DMS153 treated with DMSO at 0.1 percent for 48 hours (cell line): ENCODE data around the gene TINAG.
"Not testable (repeated sequence)": the region's sequence is repeated elsewhere in the genome, so short reads cannot be mapped to it uniquely, and the experiment has no call there.

Experiments used
- DNase-seq: peaks from one replicate; lab custom pipeline; 2025; ENCODE audit not compliant: unreplicated experiment; lab: John Stamatoyannopoulos, UW

Gene TINAG

DNA sequence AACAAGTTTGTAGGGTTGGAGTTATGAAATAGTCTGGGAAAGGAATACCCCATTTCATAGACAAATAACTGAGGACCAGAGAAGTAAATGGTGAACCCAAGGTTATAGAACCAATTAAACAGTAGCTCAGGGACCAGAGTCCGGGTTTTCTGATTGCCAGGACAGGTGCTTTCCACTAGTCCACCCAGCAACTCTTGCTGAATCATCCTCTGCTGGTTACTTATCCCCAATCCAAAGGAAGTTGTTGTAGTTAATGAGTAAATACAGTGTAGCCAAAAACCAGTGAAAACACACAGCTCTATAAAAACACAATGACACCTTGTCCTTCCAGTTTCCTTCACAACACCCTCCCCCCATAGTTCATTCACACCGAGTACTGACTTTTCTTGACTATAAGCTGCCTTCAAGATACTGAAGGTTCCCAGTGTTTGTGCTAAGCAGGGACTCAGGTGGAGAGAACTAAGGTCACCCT is 766 bp upstream of the TINAG start:
- no peak for DNase-seq

DNA sequence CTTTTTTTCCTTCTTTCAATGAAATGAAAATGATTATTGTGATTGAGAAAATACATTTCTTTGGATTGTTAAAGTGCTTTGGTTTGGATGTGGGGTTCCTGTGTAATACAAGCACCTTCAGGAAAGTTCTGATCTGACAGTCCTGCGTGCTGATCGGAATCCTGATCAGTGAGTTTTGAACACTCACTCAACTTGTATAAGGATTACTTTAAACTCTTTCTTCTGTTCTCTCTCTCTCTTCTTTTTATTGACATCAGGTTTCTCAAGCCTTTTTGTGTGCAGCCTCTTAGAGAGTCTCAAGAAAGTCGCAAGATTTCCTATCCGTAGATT is 710 bp downstream of the TINAG start:
- no peak for DNase-seq

DNA sequence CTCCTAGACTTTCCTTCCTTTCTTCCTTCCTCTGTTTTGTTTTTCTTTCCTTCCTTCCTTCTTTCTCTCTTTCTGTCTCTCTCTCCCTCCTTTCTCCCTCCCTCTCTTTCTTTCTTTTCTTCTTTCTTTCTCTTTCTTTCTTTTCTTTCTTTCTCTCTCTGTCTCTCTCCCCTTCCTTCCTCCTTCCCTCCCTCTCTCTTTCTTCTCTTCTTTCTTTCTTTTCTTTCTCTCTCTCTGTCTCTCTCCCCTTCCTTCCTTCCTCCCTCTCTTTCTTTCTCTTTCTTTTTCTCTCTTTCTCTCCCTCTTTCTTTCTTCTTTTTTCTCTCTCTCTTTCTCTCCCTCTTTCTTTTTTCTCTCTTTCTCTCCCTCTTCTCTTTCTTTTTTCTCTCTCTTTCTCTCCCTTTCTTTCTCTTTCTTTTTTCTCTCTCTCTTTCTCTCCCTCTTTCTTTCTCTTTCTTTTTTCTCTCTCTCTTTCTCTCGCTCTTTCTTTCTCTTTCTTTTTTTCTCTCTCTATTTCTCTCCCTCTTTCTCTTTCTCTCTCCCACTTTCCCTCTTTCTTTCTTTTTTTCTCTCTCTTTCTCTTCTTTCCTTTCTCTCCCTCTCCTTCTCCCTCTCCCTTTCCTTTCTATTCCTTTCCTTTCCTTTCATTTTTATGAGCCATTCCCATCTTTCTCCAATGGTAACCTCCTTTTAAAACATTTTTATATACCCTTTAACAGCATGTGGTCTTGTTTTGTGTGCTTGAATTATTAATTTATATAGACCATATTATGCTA is 2.3 kb downstream of the TINAG start:
- no peak for DNase-seq

- DNase-seq: no peak
These were observed 7.4 kb downstream of the TINAG start for GRCh38 chr6:54315656-54316055.

DNA sequence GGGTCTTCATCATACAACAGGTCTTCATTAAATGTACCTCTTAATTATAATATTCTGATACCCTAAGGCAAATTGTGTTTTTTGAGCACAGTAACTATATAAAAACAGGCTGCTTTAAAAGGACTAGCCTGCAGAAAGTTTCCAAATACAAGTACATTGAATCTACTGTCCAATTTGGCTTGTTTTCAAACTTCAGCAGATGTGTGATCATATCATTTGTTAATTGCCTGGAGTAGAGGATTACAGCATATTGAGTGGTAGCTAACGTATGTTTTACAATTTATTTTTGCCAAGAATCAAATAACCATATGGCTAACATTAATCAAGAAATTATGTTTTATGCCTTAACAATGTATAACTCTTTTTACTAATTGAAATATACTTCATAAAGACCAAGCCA is 12.6 kb downstream of the TINAG start:
- no peak for DNase-seq

DNA sequence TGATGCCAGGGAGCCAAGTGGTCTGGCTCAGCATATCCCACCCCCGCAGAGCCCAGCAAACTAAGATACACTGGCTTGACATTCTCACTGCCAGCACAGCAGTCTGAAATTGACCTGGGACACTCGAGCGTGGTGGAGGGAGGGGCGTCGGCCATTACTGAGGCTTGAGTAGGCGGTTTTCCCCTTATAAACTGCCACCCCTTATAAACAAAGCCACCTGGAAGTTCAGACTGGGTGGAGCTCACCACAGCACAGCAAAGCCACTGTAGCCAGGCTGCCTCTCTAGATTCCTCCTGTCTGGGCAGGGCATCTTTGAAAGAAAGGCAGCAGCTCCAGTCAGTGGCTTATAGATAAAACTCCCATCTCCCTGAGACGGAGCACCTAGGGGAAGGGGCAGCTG is 19.4 kb downstream of the TINAG start:
- DNase-seq: no peak

DNA sequence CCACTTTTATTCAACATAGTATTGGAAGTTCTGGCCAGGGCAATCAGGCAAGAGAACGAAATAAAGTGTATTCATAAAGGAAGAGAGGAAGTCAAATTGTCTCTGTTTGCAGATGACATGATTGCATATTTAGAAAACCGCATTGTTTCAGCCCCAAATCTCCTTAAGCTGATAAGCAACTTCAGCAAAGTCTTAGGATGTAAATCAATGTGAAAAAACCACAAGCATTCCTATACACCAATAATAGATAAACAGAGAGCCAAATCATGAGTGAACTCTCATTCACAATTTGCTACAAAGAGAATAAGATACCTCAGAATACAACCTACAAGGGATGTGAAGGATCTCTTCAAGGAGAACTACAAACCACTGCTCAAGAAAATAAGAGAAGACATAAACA is 23.3 kb downstream of the TINAG start:
- not testable (repeated sequence) for DNase-seq

GRCh38 chr6:54335871-54336270 is 27.6 kb downstream of the TINAG start:
- no peak for DNase-seq

DNA sequence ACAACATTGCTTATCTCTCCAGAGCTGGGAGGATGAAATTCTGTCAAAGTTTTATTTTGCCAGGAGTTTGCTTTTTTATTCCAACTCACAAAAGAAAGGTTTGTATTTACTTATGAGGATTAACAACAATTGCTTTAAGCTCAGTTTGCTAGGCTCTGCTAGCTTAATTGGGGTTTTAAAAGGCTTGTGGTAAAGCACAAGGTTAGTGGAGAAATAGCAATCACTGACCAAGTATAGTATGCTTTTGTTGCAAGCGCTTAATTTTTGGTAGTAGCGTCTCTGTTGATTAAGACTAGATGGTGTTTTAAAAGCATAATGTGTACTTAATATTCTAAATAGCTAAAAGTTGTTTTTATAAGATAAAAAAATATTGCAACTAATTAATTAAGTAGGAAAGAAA is 45.7 kb downstream of the TINAG start:
- DNase-seq: no peak

DNA sequence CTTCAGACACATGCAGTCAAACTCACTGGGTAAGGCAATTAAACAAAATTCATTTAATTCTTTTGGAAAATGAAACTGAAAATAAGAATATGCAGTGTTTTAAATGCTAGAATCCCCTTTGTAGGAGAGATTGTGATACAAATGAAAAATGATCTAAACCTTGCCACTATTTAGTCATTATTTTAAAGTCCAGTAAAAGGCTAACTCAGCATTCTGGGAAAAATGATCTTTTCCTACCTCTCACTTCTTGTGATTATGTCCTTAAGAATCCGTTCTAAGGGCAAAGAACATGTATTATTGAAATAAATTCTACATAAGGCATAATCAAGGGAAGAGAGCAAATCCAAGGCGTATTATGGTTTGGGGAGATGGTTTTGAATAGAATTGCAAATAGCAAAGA is 46.4 kb downstream of the TINAG start:
- DNase-seq: no peak

DNA sequence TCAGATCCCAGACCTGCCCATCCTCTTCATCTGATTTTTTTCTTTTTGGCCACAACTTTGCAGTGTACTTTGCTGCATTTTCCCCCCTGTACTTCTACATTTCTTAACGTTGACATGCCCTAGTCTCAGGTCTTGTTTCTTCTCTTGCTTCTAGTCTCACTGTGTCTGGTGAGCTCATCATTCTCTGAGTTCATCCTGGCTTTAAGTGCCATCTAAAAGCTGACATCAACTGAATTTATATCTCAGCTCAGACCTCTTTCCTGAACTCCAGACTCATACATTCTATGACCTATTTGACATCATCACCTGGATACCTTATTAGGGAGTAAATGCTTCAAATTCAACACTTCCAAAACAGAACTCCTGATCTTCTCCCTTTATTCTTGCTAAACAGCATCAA is 48.9 kb downstream of the TINAG start:
- DNase-seq: no peak

DNA sequence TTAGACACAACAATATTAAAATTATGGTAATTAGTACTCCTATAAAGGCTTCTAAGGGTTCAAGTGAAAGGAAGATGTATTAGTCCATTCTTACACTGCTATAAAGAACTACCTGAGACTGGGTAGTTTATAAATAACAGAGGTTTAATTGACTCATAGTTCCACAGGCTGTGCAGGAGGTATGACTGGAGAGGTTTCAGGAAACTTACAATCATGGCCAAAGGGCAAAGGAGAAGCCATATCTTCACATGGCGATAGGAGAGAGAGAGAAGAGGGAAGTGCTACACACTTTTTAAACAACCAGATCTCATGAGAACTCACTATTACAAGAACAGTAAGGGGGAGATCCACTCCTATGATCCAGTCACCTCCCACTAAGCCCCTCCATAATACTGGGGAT is 52.9 kb downstream of the TINAG start:
- DNase-seq: no peak

DNA sequence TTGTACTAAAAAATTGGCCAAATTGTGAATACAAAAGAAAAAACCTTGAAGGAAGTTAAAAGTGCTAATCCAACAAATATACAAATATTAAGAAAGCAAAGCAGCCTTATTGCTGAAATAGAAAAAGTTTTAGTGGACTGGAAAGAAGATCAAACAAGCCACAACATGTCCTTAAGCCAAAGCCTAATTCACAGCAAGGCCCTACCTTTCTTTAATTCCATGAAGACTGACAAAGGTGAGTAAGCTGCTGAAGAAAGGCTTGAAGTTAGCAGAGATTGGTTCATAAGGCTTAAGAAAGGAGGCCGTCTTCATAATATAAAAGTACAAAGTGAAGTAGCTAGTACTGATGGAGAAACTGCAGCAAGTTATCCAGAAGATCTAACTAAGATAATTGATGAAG is 53.5 kb downstream of the TINAG start:
- DNase-seq: no peak

DNA sequence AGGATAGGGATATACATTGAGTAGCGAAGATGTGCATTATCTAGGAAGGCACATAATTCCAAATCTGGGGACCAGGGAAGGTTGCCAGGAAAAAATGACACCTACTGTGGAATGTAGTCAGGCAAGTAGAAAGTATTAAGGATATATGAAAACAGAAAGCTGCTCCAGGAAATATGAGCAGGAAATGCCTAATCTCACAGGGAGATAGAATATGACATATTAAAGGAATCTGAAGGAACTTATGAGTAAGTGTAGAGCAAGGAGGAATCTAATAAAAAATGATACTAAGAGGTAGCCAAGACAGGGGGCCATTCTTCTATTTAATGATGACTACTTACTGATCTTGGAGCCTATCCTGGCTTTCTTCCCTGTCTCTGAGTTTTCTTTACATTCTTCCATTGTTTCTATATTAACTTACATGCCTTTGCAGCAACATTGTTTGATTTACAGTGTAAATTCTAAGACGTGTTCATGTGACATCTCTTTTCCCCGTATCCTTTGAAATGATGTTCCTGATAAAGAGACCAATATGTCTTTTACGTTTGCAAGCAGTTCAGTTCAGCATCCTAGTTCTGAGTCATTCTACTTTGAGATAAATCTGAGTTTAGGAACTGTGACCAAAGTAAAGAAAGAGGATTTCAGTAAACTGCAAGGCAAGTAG is 58.6 kb downstream of the TINAG start:
- no peak for DNase-seq

- no peak for DNase-seq
These were observed 69.5 kb downstream of the TINAG start for GRCh38 chr6:54377776-54378175.

DNA sequence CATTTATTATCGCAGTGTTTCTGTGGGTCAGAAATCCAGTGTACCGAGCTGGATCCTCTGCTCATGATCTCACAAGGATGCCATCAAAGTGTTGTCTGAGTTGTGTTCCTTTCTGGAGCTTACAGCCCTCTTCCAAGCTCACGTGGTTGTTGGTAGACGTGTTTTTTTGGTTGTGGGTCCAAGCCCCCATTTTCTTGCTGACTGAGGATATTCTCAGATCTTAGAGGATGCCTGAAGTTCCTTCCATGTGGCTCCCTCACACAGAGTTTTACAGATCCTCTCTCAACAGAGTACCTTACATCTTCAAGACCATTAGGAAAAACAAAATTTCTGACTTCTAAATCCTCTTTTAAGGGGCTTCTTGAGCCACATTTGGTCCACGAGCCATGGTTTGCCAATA is 78.1 kb downstream of the TINAG start:
- DNase-seq: no peak

DNA sequence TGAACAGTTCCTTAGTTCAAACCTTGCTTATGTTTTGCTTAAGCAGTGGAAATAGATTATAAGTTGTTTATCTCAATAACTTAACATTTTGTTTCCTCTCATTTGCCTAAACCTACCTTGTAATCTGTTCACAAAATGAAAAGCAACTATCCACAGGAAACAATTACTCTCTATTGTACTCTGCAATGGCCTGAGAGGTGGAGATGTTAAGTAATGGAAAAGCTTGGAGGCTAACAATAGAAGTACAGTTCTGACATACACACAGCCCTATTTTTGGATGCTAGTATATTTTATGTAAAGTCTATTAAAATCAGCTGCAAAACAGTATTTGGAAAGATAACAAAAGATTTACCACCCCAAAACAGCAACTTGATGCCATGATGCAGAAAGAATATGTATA is 82.1 kb downstream of the TINAG start:
- no peak for DNase-seq

DNA sequence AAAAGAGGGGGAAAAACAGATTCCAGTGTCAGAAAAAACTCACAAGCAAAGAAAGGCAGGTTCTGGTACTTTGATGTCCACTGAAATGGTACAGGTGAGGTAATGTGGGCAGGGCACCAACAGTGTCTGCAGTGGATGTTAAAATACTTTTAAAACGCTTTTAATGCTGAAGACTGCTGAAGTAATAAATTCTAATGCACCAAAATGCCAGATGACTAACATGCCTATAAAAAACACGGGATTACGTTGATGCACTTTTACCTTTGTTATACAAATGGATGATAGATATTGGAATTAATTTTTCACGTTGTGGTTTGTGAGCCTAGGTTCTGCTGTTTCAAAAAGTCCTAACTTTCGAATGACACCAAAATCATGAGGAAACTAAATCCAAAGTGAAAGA is 83.3 kb downstream of the TINAG start:
- DNase-seq: no peak

GRCh38 chr6:54403096-54403495 is 94.9 kb downstream of the TINAG start:
- DNase-seq: no peak

DNA sequence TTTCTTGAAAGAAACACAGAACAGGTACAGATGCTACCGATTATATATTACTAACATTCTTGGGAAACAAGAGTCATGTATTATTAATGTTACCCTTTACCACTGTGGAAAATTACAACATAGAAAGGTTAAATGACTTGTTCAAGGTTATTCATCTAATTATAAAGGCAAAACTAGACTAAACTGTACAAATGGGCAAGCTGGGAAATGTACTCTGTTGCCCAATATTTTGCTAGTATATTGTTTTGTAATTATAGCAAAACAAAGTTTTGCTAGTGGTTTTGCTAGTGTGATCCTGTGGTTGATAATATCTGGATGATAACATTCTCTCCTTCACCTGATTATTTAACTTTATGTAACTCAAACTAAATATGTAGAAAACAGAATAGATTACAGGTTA is 96.5 kb downstream of the TINAG start:
- DNase-seq: no peak

- no peak for DNase-seq
These were observed 103.5 kb downstream of the TINAG start for GRCh38 chr6:54411767-54412166.

DNA sequence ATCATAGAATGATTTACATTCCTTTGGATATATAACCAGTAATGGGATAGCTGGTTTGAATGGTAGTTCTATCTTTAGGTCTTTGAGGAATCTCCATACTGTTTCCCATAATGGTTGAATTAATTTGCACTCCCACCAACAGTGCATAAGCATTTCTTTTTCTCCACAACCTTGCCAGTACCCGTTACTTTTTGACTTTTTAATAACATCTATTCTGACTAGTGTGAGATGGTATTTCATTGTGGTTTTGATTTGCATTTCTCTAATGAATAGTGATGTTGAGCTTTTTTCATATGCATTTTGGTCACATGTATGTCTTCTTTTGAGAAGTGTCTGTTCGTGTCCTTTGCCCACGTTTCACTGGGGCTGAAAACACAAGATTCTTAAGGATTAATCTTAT is 107.3 kb downstream of the TINAG start:
- DNase-seq: no peak

- no peak for DNase-seq
These were observed 111.6 kb downstream of the TINAG start for GRCh38 chr6:54419885-54420284.
